CD4-positive, alpha-beta T cell (primary cell): ENCODE results near the gene DSTN. TPM values are rescaled to one million over a fixed set of nuclear protein-coding genes. Genes with fewer than 3 reads are reported as not detected.

ENCODE experiments used
- ATAC-seq: fragments of 200-7000 bp; cut with Tn5 transposase; one replicate; pipeline ENCODE4 v1.10.0; 2022; ENCODE audit warnings: mild to moderate bottlenecking; ENCODE audit not compliant: poor library complexity
- CTCF ChIA-PET: fragments of 350-600 bp; sonication (Branson Sonifier 250); formaldehyde crosslinking; loops from one replicate; lab custom pipeline; 2021; ENCODE audit warnings: antibody characterized with exemption, inconsistent platforms; lab: Charles Lee
- POLR2A ChIA-PET: fragments of 350-600 bp; sonication (Branson Sonifier 250); formaldehyde crosslinking; loops from one replicate; lab custom pipeline; 2021; ENCODE audit warnings: antibody characterized with exemption, inconsistent platforms; lab: Charles Lee
- DNase-seq, 14 experiments: peaks; one replicate each; pipeline ENCODE4 v3.0.0-alpha.2; 2013 to 2020; ENCODE audit warnings: mixed read lengths in 2 of 14
- H3K27ac ChIP-seq, 2 donors: one replicate each; pipeline versions ENCODE4 v1.5.1 to v1.7.0; 2013; ENCODE audit warnings: low read length in 2 of 2, low read depth in 1 of 2, mild to moderate bottlenecking in 1 of 2
- H3K27me3 ChIP-seq, 2 experiments: 1 replicate in 1 of 2; 2 replicates in 1 of 2; pipeline versions ENCODE4 v1.6.1 to v1.7.0; 2013; ENCODE audit warnings: low read length in 2 of 2, control low read depth in 1 of 2, mild to moderate bottlenecking in 1 of 2, moderate library complexity in 1 of 2; ENCODE audit not compliant: insufficient read depth in 2 of 2, control insufficient read depth in 1 of 2
- H3K36me3 ChIP-seq: one replicate; pipeline ENCODE4 v1.6.1; 2013; ENCODE audit warnings: low read length, control low read depth; ENCODE audit not compliant: insufficient read depth
- H3K4me1 ChIP-seq: one replicate; pipeline ENCODE4 v1.6.1; 2013; ENCODE audit warnings: low read length, control low read depth; ENCODE audit not compliant: insufficient read depth
- H3K4me3 ChIP-seq: one replicate; pipeline ENCODE4 v1.5.1; 2013; ENCODE audit warnings: mild to moderate bottlenecking, low read length, moderate library complexity
- H3K9me3 ChIP-seq, 2 experiments: 1 replicate in 1 of 2; 2 replicates in 1 of 2; pipeline versions ENCODE4 v1.6.1 to v1.7.0; 2013; ENCODE audit warnings: low read length in 2 of 2, mild to moderate bottlenecking in 2 of 2, control low read depth in 1 of 2, moderate library complexity in 1 of 2; ENCODE audit not compliant: control insufficient read depth in 1 of 2, insufficient read depth in 1 of 2
- H3K27ac Mint-ChIP-seq: one replicate; pipeline ENCODE4 v1.8.0; 2020; ENCODE audit warnings: mixed read lengths
- H3K27me3 Mint-ChIP-seq: one replicate; pipeline ENCODE4 v1.8.0; 2021; ENCODE audit warnings: mixed read lengths
- H3K36me3 Mint-ChIP-seq: one replicate; pipeline ENCODE4 v1.8.0; 2021; ENCODE audit warnings: low read depth, mixed read lengths
- H3K4me1 Mint-ChIP-seq: one replicate; pipeline ENCODE4 v1.8.0; 2021; ENCODE audit warnings: low read depth, mixed read lengths
- H3K4me3 Mint-ChIP-seq: one replicate; pipeline ENCODE4 v1.8.0; 2020; ENCODE audit warnings: mild to moderate bottlenecking, mixed read lengths
- H3K9me3 Mint-ChIP-seq: one replicate; pipeline ENCODE4 v1.8.0; 2020; ENCODE audit warnings: mixed read lengths
- CTCF ChIP-seq: fragments of 200-600 bp; IDR thresholded peaks from one replicate; pipeline ENCODE4 v1.8.0; 2022; ENCODE audit warnings: antibody characterized with exemption, mild to moderate bottlenecking
- intact Hi-C, 2 experiments: fragments of 100-400 bp; cut with DNase I in 1 of 2; cut with micrococcal nuclease in 1 of 2; formaldehyde crosslinking; loops; one replicate each; pipeline versions ENCODE4 v1.15.1 to v1.9.0; 2023 to 2025; cut with DNase I, micrococcal nuclease
- total RNA-seq, 174 experiments: library from RNA in 2 of 174; stranded (reverse) in 2 of 174; gene quantifications; one replicate each; pipeline ENCODE4 v1.2.3 and lab custom pipeline; 2021 to 2026

The DSTN gene
- total RNA-seq, 2 experiments from 2014 or later = 36.0 to 38.9 TPM

GRCh38 chr20:17538517-17539170 lies 31.2 kb upstream of the DSTN start:
- ATAC-seq = no peak
- H3K4me1 ChIP-seq = no peaks in the 10 kb centered on the region
- POLR2A ChIA-PET = no interaction called here
- Mint-ChIP-seq H3K9me3 (no peaks in the 10 kb centered on the region), H3K4me1 (no peaks in the 10 kb centered on the region), H3K27ac (no peak overlapping the region), H3K27me3 (peaks cover 35% of the 10 kb centered on the region), H3K36me3 (no peaks in the 10 kb centered on the region), H3K4me3 (no peak overlapping the region)
- peak in 2 of 14 experiments; percentile 34 to 46 for DNase-seq
- no peak overlapping the region for H3K27ac ChIP-seq
- intact Hi-C loops = no loop called here
- no peak for TF ChIP-seq CTCF
- H3K27me3 ChIP-seq = no peaks in the 10 kb centered on the region
- CTCF ChIA-PET = interaction anchor here (0.6 kb wide), 1 partner anchor 45 kb away, joined by 4 read pairs; no protein-coding TSS in a partner anchor
- no peak overlapping the region for H3K4me3 ChIP-seq
- no peaks in the 10 kb centered on the region for H3K9me3 ChIP-seq
- no peaks in the 10 kb centered on the region for H3K36me3 ChIP-seq

GRCh38 chr20:17541596-17541995 lies 28.3 kb upstream of the DSTN start:
- Histone ChIP-seq H3K4me3 (no peak overlapping the region), H3K27me3 (no peaks in the 10 kb centered on the region), H3K4me1 (no peaks in the 10 kb centered on the region), H3K36me3 (no peaks in the 10 kb centered on the region), H3K27ac (no peak overlapping the region), H3K9me3 (no peaks in the 10 kb centered on the region)
- DNase-seq (no peak), ATAC-seq (no peak)
- POLR2A ChIA-PET = no interaction called here
- no peaks in the 10 kb centered on the region for H3K36me3 Mint-ChIP-seq
- no peak for TF ChIP-seq CTCF
- H3K27me3 Mint-ChIP-seq = peaks cover 27% of the 10 kb centered on the region
- no peak overlapping the region for H3K4me3 Mint-ChIP-seq
- H3K9me3 Mint-ChIP-seq = no peaks in the 10 kb centered on the region
- intact Hi-C loops = no loop called here
- H3K4me1 Mint-ChIP-seq = no peaks in the 10 kb centered on the region
- CTCF ChIA-PET = interaction anchor here (0.6 to 1.0 kb wide), 2 partner anchors 17 to 141 kb away, joined by 3 read pairs; partner anchors contain the start of gene RRBP1
- H3K27ac Mint-ChIP-seq = no peak overlapping the region

- POLR2A ChIA-PET = no interaction called here
- no peak overlapping the region for H3K4me3 Mint-ChIP-seq
- no peak overlapping the region for H3K27ac ChIP-seq
- TF ChIP-seq CTCF = no peak
- no peak for ATAC-seq
- no peaks in the 10 kb centered on the region for H3K4me1 Mint-ChIP-seq
- H3K36me3 Mint-ChIP-seq = no peaks in the 10 kb centered on the region
- H3K9me3 ChIP-seq = no peaks in the 10 kb centered on the region
- intact Hi-C loops = no loop called here
- CTCF ChIA-PET = interaction anchor here (0.6 kb wide), 1 partner anchor 140 kb away, joined by 3 read pairs; the partner anchor contains the start of gene RRBP1
- no peak overlapping the region for H3K4me3 ChIP-seq
- H3K27me3 Mint-ChIP-seq = peaks cover 23% of the 10 kb centered on the region
- no peak for DNase-seq
- H3K27me3 ChIP-seq = no peaks in the 10 kb centered on the region
- H3K27ac Mint-ChIP-seq = no peak overlapping the region
- no peaks in the 10 kb centered on the region for H3K4me1 ChIP-seq
- H3K9me3 Mint-ChIP-seq = no peaks in the 10 kb centered on the region
- H3K36me3 ChIP-seq = no peaks in the 10 kb centered on the region
Observed at GRCh38 chr20:17541996-17542395, 27.9 kb upstream of the DSTN start.
